Measurements from ENCODE around the gene CBR1.

DNA sequence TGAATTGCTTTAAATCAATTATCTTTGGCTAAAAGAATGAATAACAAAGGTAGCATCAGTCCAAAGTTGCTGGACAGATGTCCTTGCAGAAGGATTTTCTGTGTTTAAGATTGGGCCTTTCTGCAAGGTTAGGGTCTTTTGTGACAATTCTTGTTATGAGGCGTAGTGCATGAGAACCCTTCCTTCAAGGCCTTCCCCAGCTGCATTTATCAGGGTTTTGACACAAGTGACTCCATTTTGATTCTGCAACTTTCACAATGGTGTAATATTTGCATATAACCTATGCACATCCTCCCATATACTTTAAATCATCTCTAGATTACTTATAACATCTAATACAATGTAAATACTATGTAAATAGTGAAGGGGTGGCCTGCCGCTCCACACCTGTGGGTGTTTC is 8.4 kb upstream of the CBR1 start:
- TF ChIP-seq, protein P1, sequence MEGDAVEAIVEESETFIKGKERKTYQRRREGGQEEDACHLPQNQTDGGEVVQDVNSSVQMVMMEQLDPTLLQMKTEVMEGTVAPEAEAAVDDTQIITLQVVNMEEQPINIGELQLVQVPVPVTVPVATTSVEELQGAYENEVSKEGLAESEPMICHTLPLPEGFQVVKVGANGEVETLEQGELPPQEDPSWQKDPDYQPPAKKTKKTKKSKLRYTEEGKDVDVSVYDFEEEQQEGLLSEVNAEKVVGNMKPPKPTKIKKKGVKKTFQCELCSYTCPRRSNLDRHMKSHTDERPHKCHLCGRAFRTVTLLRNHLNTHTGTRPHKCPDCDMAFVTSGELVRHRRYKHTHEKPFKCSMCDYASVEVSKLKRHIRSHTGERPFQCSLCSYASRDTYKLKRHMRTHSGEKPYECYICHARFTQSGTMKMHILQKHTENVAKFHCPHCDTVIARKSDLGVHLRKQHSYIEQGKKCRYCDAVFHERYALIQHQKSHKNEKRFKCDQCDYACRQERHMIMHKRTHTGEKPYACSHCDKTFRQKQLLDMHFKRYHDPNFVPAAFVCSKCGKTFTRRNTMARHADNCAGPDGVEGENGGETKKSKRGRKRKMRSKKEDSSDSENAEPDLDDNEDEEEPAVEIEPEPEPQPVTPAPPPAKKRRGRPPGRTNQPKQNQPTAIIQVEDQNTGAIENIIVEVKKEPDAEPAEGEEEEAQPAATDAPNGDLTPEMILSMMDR (IDR thresholded peaks at IDR 0.05) = no peak
- no peak for TF ChIP-seq POLR2A (IDR thresholded peaks at IDR 0.05)
